ENCODE data around the gene FAM177A1. TPM values are rescaled to one million over a fixed set of nuclear protein-coding genes. Genes with fewer than 3 reads are reported as not detected.
"Not testable (repeated sequence)": the region's sequence is repeated elsewhere in the genome, so short reads cannot be mapped to it uniquely, and the experiment has no call there.

Gene FAM177A1
- total RNA-seq, 1 experiment from 2014 or later = 47.5 TPM

DNA sequence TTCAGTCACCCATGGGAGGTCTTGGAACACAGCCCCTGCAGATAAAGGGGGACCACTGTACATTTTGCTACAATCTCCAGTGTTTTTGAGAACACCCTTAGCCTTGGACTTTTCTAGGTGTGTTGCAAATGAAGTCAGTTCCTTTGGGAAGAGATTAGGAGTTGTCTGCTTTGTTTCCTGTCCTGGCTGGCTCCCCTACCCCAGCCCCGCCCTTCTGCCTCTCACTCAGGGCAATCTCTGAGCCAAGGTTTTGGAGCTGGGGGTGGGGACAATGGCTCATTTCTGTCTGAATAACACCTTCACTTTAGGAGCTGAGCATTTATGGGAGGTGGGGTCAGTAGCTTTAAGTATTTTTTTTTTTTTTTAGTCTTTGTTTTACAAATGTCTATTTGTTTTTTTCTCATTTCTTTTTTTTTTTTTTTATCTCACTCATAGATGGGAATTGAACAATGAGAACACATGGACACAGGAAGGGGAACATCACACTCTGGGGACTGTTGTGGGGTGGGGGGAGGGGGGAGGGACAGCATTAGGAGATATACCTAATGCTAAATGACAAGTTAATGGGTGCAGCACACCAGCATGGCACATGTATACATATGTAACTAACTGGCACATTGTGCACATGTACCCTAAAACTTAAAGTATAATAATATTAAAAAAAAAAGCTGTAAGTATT, 15.2 kb downstream of the FAM177A1 start:
- DNase-seq (ENCODE audit: low read depth) = peak; percentile 48

DNA sequence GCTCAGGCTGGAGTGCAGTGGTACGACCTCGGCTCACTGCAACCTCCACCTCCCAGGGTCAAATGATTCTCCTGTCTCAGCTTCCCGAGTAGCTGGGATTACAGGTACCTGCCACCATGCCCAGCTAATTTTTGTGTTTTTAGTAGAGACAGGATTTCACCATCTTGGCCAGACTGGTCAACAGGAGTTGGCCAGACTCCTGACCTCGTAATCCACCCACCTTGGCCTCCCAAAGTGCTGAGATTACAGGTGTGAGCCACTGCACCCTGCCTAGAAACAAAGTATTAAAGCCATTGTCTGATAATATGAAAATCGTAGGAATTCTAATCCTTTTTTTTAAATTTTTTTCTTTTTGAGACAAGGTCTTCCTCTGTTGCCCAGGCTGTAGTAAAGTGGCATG, 19.7 kb downstream of the FAM177A1 start:
- DNase-seq (ENCODE audit: low read depth) = not testable (repeated sequence)

GRCh38 chr14:35068238-35069012, 22.4 kb downstream of the FAM177A1 start:
- no peak for DNase-seq (ENCODE audit: low read depth)

GRCh38 chr14:35072226-35072625, 26.2 kb downstream of the FAM177A1 start:
- no peak for DNase-seq (ENCODE audit: low read depth)

- DNase-seq (ENCODE audit: low read depth) = no peak
Observed at GRCh38 chr14:35073486-35073885, 27.4 kb downstream of the FAM177A1 start.

GRCh38 chr14:35078082-35078481, 32.0 kb downstream of the FAM177A1 start:
- no peak for DNase-seq (ENCODE audit: low read depth)

GRCh38 chr14:35079742-35080141, 33.7 kb downstream of the FAM177A1 start:
- DNase-seq (ENCODE audit: low read depth) = no peak

DNA sequence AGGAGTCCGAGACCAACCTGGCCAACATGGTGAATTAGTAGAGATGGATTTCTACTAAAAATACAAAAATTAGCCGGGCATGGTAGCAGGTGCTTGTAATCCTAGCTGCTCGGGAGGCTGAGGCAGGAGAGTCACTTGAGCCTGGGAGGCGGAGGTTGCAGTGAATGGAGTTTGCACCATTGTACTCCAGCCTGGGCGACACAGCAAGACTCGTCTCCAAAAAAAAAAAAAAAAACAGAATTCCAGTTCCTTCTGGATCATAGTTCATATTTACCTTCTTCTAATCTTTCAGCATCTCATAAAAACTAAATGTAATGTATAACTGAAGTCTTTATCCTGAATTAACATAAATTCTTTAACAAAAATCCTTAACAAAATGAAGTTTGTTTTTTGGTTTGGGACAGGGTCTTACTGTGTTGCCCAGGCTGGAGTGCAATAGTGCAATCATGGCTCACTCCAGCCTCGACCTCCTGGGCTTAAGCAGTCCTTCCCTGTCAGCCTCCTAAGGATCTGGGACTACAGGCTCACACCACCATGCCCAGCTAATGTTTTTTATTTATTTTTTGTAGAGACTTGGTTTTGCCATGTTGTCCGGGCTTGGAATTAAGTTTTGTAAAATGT, 37.6 kb downstream of the FAM177A1 start:
- no peak for DNase-seq (ENCODE audit: low read depth)

DNA sequence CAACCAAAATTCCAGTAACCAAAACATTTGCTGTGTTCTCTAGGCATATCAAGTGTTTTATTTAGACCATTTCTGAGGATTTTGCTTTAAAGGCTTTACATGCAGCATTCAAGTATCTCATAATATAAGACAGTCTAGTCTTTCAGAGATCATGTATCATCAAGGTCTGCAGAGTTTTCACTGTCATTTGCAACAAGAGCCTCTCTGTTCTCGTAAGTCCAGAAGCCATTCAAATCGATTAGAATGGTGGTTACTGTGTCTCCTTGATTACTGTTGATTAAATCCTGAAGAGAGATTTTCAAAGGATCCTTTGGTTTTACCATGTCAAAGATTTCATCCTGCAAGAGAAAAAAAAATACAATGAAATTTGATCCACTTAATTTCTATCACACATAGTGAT, 39.4 kb downstream of the FAM177A1 start:
- no peak for DNase-seq (ENCODE audit: low read depth)

GRCh38 chr14:35088514-35088913, 42.4 kb downstream of the FAM177A1 start:
- DNase-seq (ENCODE audit: low read depth) = no peak

GRCh38 chr14:35094645-35095044, 48.6 kb downstream of the FAM177A1 start:
- DNase-seq (ENCODE audit: low read depth) = not testable (repeated sequence)

- DNase-seq (ENCODE audit: low read depth) = no peak
Observed at GRCh38 chr14:35107866-35108265, 61.8 kb downstream of the FAM177A1 start.

- DNase-seq (ENCODE audit: low read depth) = no peak
Observed at GRCh38 chr14:35112641-35113040, 66.6 kb downstream of the FAM177A1 start.

- DNase-seq (ENCODE audit: low read depth) = no peak
Observed at GRCh38 chr14:35113308-35113950, 67.4 kb downstream of the FAM177A1 start.

DNA sequence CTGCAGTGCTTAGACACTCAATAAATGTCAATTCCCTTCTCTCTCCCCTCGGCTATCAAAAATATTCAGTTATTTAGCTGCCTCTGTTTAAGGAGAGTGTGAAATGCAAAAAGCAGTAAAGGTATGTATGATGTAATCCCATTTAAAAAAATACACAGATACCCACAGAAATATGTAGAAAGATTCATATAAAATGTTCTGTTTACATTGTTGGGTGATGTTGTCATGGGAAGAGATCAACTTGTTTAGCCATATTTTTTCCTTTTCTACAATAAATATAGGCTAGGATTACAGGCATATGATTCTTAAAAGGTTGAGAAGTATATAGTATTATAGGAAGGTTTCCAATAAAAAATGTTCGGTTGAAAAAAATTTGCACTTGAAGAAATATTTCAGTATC, 68.0 kb downstream of the FAM177A1 start:
- no peak for DNase-seq (ENCODE audit: low read depth)

DNA sequence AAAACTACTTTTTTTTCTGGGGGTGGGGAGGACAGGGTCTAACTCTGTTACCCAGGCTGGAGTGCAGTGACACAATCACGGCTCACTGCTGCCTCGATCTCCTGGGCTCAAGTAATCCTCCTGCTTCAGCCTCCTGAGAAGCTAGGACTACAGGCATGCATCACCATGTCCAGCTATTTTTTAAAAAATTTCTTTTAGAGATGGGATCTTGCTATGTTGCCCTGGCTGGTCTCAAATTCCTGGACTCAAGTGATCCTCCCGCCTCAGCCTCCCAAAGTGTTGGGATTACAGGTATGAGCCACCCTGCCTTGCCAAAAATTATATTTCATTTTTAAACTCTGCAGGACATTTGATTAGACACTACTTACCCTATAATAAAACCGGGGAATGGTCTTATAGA, 70.2 kb downstream of the FAM177A1 start:
- no peak for DNase-seq (ENCODE audit: low read depth)

- DNase-seq (ENCODE audit: low read depth) = no peak
Observed at GRCh38 chr14:35117112-35117511, 71.0 kb downstream of the FAM177A1 start.

GRCh38 chr14:35121026-35121886, 75.2 kb downstream of the FAM177A1 start:
- DNase-seq (ENCODE audit: low read depth) = no peak

DNA sequence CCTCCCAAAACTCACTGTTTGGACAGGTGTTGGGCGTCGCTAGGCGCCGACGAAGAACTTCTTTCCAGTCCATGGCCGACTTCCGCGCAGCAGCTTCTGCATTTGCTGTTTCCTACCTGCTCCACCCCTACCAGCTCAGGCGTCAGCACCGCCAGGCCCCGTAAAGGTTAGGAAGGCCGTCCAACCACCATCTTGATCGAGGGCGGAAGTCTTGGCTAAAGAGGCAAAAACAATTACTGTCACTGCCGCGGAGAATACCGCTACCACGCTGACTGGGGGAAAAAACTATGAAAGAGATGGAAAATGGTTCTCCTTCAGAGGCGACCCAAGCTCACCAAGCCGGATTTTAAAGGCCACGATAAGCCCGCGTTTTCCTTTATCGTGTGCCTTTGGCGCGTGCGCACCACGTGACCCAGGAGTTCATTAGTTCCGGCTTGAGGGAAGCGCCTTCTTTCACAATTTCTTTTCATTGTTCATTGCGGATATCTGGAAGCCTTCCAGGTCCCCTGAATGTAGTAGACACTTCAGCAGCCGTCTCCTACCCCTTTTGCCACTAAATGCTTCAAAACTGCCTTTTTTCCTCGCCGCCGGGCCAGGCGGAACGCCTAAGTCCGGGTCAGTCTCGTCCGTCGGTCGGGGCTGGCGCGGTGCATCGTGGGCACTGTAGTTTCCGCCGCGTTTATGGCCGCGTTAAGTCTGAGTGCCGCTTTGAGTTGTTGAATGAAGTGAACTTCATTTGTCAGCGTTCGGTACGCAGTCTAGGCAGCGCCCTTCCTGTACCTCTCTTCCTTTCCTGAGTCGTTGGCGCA, 76.0 kb downstream of the FAM177A1 start, which contains the start of the genes PPP2R3C and PRORP:
TSS of gene PPP2R3C (minus strand) at position 104 of the 809 bp plus-strand sequence. CDS start at position 73, 31 bp downstream.
TSS of gene PRORP (plus strand) at position 666 of the 809 bp plus-strand sequence. CDS start 694 bp downstream, outside the sequence.
- DNase-seq (ENCODE audit: low read depth) = peak; percentile 97

All from HT1080 (cell line).